Endodermal cell (in vitro differentiated cells): Measurements from ENCODE around the gene GPR39. TPM values are rescaled to one million over a fixed set of nuclear protein-coding genes. Genes with fewer than 3 reads are reported as not detected.
A peak's percentile ranks its signal among the peaks of the same experiment; 100 is the strongest.

Source experiments
- DNase-seq: peaks from one replicate; pipeline ENCODE4 v3.0.0-alpha.2; 2017
- H3K27ac ChIP-seq: 2 replicates; pipeline ENCODE4 v1.5.1; 2013; ENCODE audit warnings: mild to moderate bottlenecking, low read depth, low read length, moderate library complexity
- H3K27me3 ChIP-seq: 2 replicates; pipeline ENCODE4 v1.6.1; 2013; ENCODE audit warnings: mild to moderate bottlenecking, low read length, moderate library complexity; ENCODE audit not compliant: insufficient read depth, control insufficient read depth, poor library complexity, severe bottlenecking
- H3K36me3 ChIP-seq: 2 replicates; pipeline ENCODE4 v1.7.0; 2013; ENCODE audit warnings: mild to moderate bottlenecking, low read length, moderate library complexity; ENCODE audit not compliant: control insufficient read depth, insufficient read depth
- H3K4me1 ChIP-seq: one replicate; pipeline ENCODE4 v1.7.0; 2013; ENCODE audit warnings: low read length; ENCODE audit not compliant: control insufficient read depth, insufficient read depth
- H3K4me3 ChIP-seq: 2 replicates; pipeline ENCODE4 v1.5.1; 2013; ENCODE audit warnings: mild to moderate bottlenecking, low read length, moderate library complexity
- H3K9ac ChIP-seq: 2 replicates; pipeline ENCODE4 v1.6.1; 2013; ENCODE audit warnings: mild to moderate bottlenecking, low read length, moderate library complexity; ENCODE audit not compliant: poor library complexity, severe bottlenecking; ENCODE audit errors: extremely low read depth
- H3K9me3 ChIP-seq: 2 replicates; pipeline ENCODE4 v1.6.1; 2013; ENCODE audit warnings: mild to moderate bottlenecking, low read length, moderate library complexity; ENCODE audit not compliant: control insufficient read depth
- H3K27ac Mint-ChIP-seq: 2 replicates; pipeline ENCODE4 v1.8.0; 2020; ENCODE audit warnings: mixed read lengths
- H3K27me3 Mint-ChIP-seq: 2 replicates; pipeline ENCODE4 v1.8.0; 2021; ENCODE audit warnings: mild to moderate bottlenecking, mixed read lengths; ENCODE audit not compliant: insufficient read depth
- H3K36me3 Mint-ChIP-seq: 2 replicates; pipeline ENCODE4 v1.8.0; 2020; ENCODE audit warnings: low read depth, mixed read lengths
- H3K4me1 Mint-ChIP-seq: 2 replicates; pipeline ENCODE4 v1.8.0; 2020; ENCODE audit warnings: mixed read lengths
- H3K4me3 Mint-ChIP-seq: 2 replicates; pipeline ENCODE4 v1.8.0; 2020; ENCODE audit warnings: mild to moderate bottlenecking, moderate library complexity, mixed read lengths
- H3K9me3 Mint-ChIP-seq: 2 replicates; pipeline ENCODE4 v1.8.0; 2020; ENCODE audit warnings: mild to moderate bottlenecking, mixed read lengths
- CTCF ChIP-seq: fragments of 200-600 bp; sonication (generic); conservative IDR thresholded peaks from 2 replicates; pipeline ENCODE4 v1.5.0; 2021; ENCODE audit warnings: antibody characterized with exemption, mild to moderate bottlenecking
- WGBS, 2 experiments: methylation state at CpG; one replicate each; pipeline versions ENCODE4 v1.1.5 to v1.1.7; 2013; ENCODE audit warnings: missing lambda C conversion rate in 2 of 2, mixed read lengths in 1 of 2; ENCODE audit not compliant: insufficient coverage in 1 of 2, insufficient read length in 1 of 2; 5-methylcytosine and 5-hydroxymethylcytosine counted together
- total RNA-seq, 2 donors: library from RNA; stranded (reverse); fragmentation: NEBNext Ultra II Directional in 1 of 2; extraction: Animal tissue kit (Norgen Biotek cat#: 25700) in 1 of 2; gene quantifications; 2 replicates in 1 of 2; 3 replicates in 1 of 2; pipeline ENCODE4 v1.2.1, GENCODE V29; 2021

Gene GPR39
- total RNA-seq, 2 donors from 2014 or later, result 9.4 to 14.6 TPM

GRCh38 chr2:132595186-132595585 is 178.6 kb downstream of the GPR39 start:
- WGBS, 2 experiments, result 90 to 98% methylated on average over 3 to 5 of the region's 6 CpGs
- Histone ChIP-seq H3K4me1 (peaks cover 5% of the 10 kb centered on the region), H3K27me3 (no peaks in the 10 kb centered on the region), H3K9ac (no peak overlapping the region), H3K27ac (no peak overlapping the region), H3K4me3 (no peak overlapping the region), H3K9me3 (peaks cover 14% of the 10 kb centered on the region), H3K36me3 (no peaks in the 10 kb centered on the region)
- Mint-ChIP-seq H3K36me3 (peaks cover 5% of the 10 kb centered on the region), H3K9me3 (peaks cover 6% of the 10 kb centered on the region), H3K4me3 (no peak overlapping the region), H3K27me3 (no peaks in the 10 kb centered on the region), H3K27ac (no peak overlapping the region), H3K4me1 (peaks cover 33% of the 10 kb centered on the region)
- DNase-seq, result no peak
- TF ChIP-seq CTCF, result no peak

- no peak for TF ChIP-seq CTCF
- WGBS, 2 experiments, result 93 to 94% methylated on average over 2 of the region's 2 CpGs
Observed at GRCh38 chr2:132595693-132596092, 179.1 kb downstream of the GPR39 start.

GRCh38 chr2:132597166-132597565 is 180.6 kb downstream of the GPR39 start:
- Histone ChIP-seq H3K9me3 (peaks cover 14% of the 10 kb centered on the region), H3K4me3 (no peak overlapping the region), H3K9ac (no peak overlapping the region), H3K4me1 (peaks cover 5% of the 10 kb centered on the region), H3K27ac (no peak overlapping the region), H3K36me3 (no peaks in the 10 kb centered on the region), H3K27me3 (no peaks in the 10 kb centered on the region)
- Mint-ChIP-seq H3K36me3 (peaks cover 3% of the 10 kb centered on the region), H3K4me1 (peaks cover 29% of the 10 kb centered on the region), H3K9me3 (peaks cover 6% of the 10 kb centered on the region), H3K4me3 (no peak overlapping the region), H3K27me3 (no peaks in the 10 kb centered on the region), H3K27ac (no peak overlapping the region)
- DNase-seq, result no peak
- TF ChIP-seq CTCF, result no peak

More at GRCh38 chr2:132595693-132596092, 179.1 kb downstream of the GPR39 start:
- Mint-ChIP-seq H3K9me3 (peaks cover 6% of the 10 kb centered on the region), H3K4me1 (peaks cover 31% of the 10 kb centered on the region), H3K27me3 (no peaks in the 10 kb centered on the region), H3K27ac (no peak overlapping the region), H3K36me3 (peaks cover 3% of the 10 kb centered on the region), H3K4me3 (no peak overlapping the region)
- Histone ChIP-seq H3K4me3 (no peak overlapping the region), H3K9me3 (peaks cover 14% of the 10 kb centered on the region), H3K27ac (peak overlapping the region; percentile 16), H3K36me3 (no peaks in the 10 kb centered on the region), H3K4me1 (peaks cover 5% of the 10 kb centered on the region), H3K9ac (no peak overlapping the region), H3K27me3 (no peaks in the 10 kb centered on the region)
- DNase-seq, result no peak
